Large intestine (tissue), 3 donors: ENCODE results near the gene LRMDA. TPM values are rescaled to one million over a fixed set of nuclear protein-coding genes. Genes with fewer than 3 reads are reported as not detected.

Experiments
- DNase-seq, 2 donors: peaks; one replicate each; pipeline versions ENCODE4 v3.0.0 to v3.0.0-alpha.2; 2013
- H3K27ac ChIP-seq: one replicate; pipeline ENCODE4 v1.5.1; 2013; ENCODE audit warnings: low read length
- H3K27me3 ChIP-seq: 2 replicates; pipeline ENCODE4 v1.6.1; 2013; ENCODE audit warnings: low read length; ENCODE audit not compliant: control insufficient read depth, insufficient read depth
- H3K36me3 ChIP-seq: 2 replicates; pipeline ENCODE4 v1.6.1; 2013; ENCODE audit warnings: low read length; ENCODE audit not compliant: control insufficient read depth, insufficient read depth
- H3K4me1 ChIP-seq: one replicate; pipeline ENCODE4 v1.6.1; 2013; ENCODE audit warnings: low read length; ENCODE audit not compliant: control insufficient read depth, insufficient read depth
- H3K4me3 ChIP-seq: one replicate; pipeline ENCODE4 v1.5.1; 2013; ENCODE audit warnings: low read length
- H3K9me3 ChIP-seq: one replicate; pipeline ENCODE4 v1.6.1; 2013; ENCODE audit warnings: mild to moderate bottlenecking, low read depth, low read length, moderate library complexity; ENCODE audit not compliant: control insufficient read depth
- WGBS: methylation state at CpG from one replicate; pipeline ENCODE4 v1.1.5; 2013; ENCODE audit warnings: low lambda C conversion rate; ENCODE audit not compliant: insufficient coverage; 5-methylcytosine and 5-hydroxymethylcytosine counted together
- polyA plus RNA-seq: library from polyadenylated mRNA; unstranded; fragments of 120-200 nt; gene quantifications from one replicate; pipeline ENCODE4 v1.2.1, GENCODE V29; 2013

The LRMDA gene
- polyA plus RNA-seq, 1 donor = 5.3 TPM

- no peak for DNase-seq
- no peak overlapping the region for H3K4me3 ChIP-seq
Observed at GRCh38 chr10:76149602-76150138, 718.2 kb downstream of the LRMDA start.

GRCh38 chr10:76150139-76150875, 718.9 kb downstream of the LRMDA start:
- Histone ChIP-seq H3K36me3 (no peaks in the 10 kb centered on the region), H3K9me3 (no peaks in the 10 kb centered on the region), H3K4me3 (no peak overlapping the region), H3K27me3 (no peaks in the 10 kb centered on the region), H3K27ac (peak overlapping the region; percentile 7), H3K4me1 (peaks cover 10% of the 10 kb centered on the region)
- DNase-seq = peak; percentile 9 to 37
- 0% methylated on average over 3 of the region's 17 CpGs for WGBS

More at GRCh38 chr10:76149602-76150138, 718.2 kb downstream of the LRMDA start:
- H3K9me3 ChIP-seq = no peaks in the 10 kb centered on the region
- WGBS = no CpG with 5 or more reads among the region's 2 CpGs
- no peaks in the 10 kb centered on the region for H3K27me3 ChIP-seq
- H3K36me3 ChIP-seq = no peaks in the 10 kb centered on the region
- H3K4me1 ChIP-seq = peaks cover 10% of the 10 kb centered on the region
- peak overlapping the region; percentile 7 for H3K27ac ChIP-seq

- Histone ChIP-seq H3K27ac (no peak overlapping the region), H3K36me3 (no peaks in the 10 kb centered on the region), H3K27me3 (no peaks in the 10 kb centered on the region), H3K9me3 (no peaks in the 10 kb centered on the region), H3K4me1 (peaks cover 10% of the 10 kb centered on the region), H3K4me3 (no peak overlapping the region)
- WGBS = 0% methylated on average over 2 of the region's 7 CpGs
- peak in 1 of 2 donors; percentile 13 for DNase-seq
Observed at GRCh38 chr10:76150876-76151288, 719.5 kb downstream of the LRMDA start.

GRCh38 chr10:76152186-76152585, 720.8 kb downstream of the LRMDA start:
- Histone ChIP-seq H3K9me3 (no peaks in the 10 kb centered on the region), H3K36me3 (no peaks in the 10 kb centered on the region), H3K4me3 (no peak overlapping the region), H3K4me1 (peaks cover 10% of the 10 kb centered on the region), H3K27me3 (no peaks in the 10 kb centered on the region), H3K27ac (no peak overlapping the region)
- no peak for DNase-seq
- WGBS = 100% methylated on average over 1 of the region's 1 CpG

GRCh38 chr10:76155961-76156360, 724.5 kb downstream of the LRMDA start:
- WGBS = no CpG with 5 or more reads among the region's 1 CpG
- H3K27ac ChIP-seq = no peak overlapping the region

GRCh38 chr10:76160446-76161300, 729.2 kb downstream of the LRMDA start:
- H3K36me3 ChIP-seq = no peaks in the 10 kb centered on the region
- no peak overlapping the region for H3K4me3 ChIP-seq
- no peaks in the 10 kb centered on the region for H3K9me3 ChIP-seq
- WGBS = 33% methylated on average over 6 of the region's 12 CpGs
- peak in 1 of 2 donors; percentile 13 for DNase-seq
- no peaks in the 10 kb centered on the region for H3K4me1 ChIP-seq
- no peak overlapping the region for H3K27ac ChIP-seq
- no peaks in the 10 kb centered on the region for H3K27me3 ChIP-seq

More at GRCh38 chr10:76155961-76156360, 724.5 kb downstream of the LRMDA start:
- Histone ChIP-seq H3K4me1 (no peaks in the 10 kb centered on the region), H3K36me3 (no peaks in the 10 kb centered on the region), H3K4me3 (no peak overlapping the region), H3K9me3 (no peaks in the 10 kb centered on the region), H3K27me3 (no peaks in the 10 kb centered on the region)
- no peak for DNase-seq

GRCh38 chr10:76161301-76161582, 729.8 kb downstream of the LRMDA start:
- 73% methylated on average over 5 of the region's 7 CpGs for WGBS
- Histone ChIP-seq H3K9me3 (no peaks in the 10 kb centered on the region), H3K27ac (no peak overlapping the region), H3K4me3 (no peak overlapping the region), H3K36me3 (no peaks in the 10 kb centered on the region), H3K27me3 (no peaks in the 10 kb centered on the region), H3K4me1 (no peaks in the 10 kb centered on the region)
- DNase-seq = no peak

- H3K4me1 ChIP-seq = no peaks in the 10 kb centered on the region
- no peak for DNase-seq
- H3K27me3 ChIP-seq = no peaks in the 10 kb centered on the region
- H3K4me3 ChIP-seq = no peak overlapping the region
- no peaks in the 10 kb centered on the region for H3K36me3 ChIP-seq
- 100% methylated on average over 1 of the region's 1 CpG for WGBS
- no peak overlapping the region for H3K27ac ChIP-seq
- no peaks in the 10 kb centered on the region for H3K9me3 ChIP-seq
Observed at GRCh38 chr10:76168437-76168836, 737.0 kb downstream of the LRMDA start.

GRCh38 chr10:76169246-76169645, 737.8 kb downstream of the LRMDA start:
- DNase-seq = no peak
- no peaks in the 10 kb centered on the region for H3K27me3 ChIP-seq
- H3K4me1 ChIP-seq = no peaks in the 10 kb centered on the region
- no peak overlapping the region for H3K27ac ChIP-seq
- H3K4me3 ChIP-seq = no peak overlapping the region
- WGBS = no CpG with 5 or more reads among the region's 2 CpGs
- no peaks in the 10 kb centered on the region for H3K9me3 ChIP-seq
- no peaks in the 10 kb centered on the region for H3K36me3 ChIP-seq

- no CpG with 5 or more reads among the region's 2 CpGs for WGBS
- Histone ChIP-seq H3K27me3 (no peaks in the 10 kb centered on the region), H3K27ac (no peak overlapping the region), H3K4me1 (no peaks in the 10 kb centered on the region), H3K4me3 (no peak overlapping the region), H3K36me3 (no peaks in the 10 kb centered on the region), H3K9me3 (no peaks in the 10 kb centered on the region)
- no peak for DNase-seq
Observed at GRCh38 chr10:76172020-76172419, 740.6 kb downstream of the LRMDA start.
